Left ventricle myocardium inferior (tissue), 1 donor: ENCODE results near the gene ZNF740. TPM values are rescaled to one million over a fixed set of nuclear protein-coding genes. Genes with fewer than 3 reads are reported as not detected.
"Not testable (repeated sequence)": the region's sequence is repeated elsewhere in the genome, so short reads cannot be mapped to it uniquely, and the experiment has no call there.

Source experiments
- DNase-seq: peaks from one replicate; pipeline ENCODE4 v3.0.0-alpha.2; 2020
- H3K27ac ChIP-seq: fragments of 200-600 bp; replicated peaks from 2 replicates; pipeline ENCODE4 v1.8.0; 2021
- H3K27me3 ChIP-seq: fragments of 200-600 bp; 2 replicates; pipeline ENCODE4 v1.8.0; 2021; ENCODE audit warnings: low read depth
- H3K36me3 ChIP-seq: fragments of 200-600 bp; 2 replicates; pipeline ENCODE4 v1.8.0; 2021
- H3K4me1 ChIP-seq: fragments of 200-600 bp; 2 replicates; pipeline ENCODE4 v1.8.0; 2021
- H3K4me3 ChIP-seq: fragments of 200-600 bp; 2 replicates; pipeline ENCODE4 v1.8.0; 2021; ENCODE audit warnings: mild to moderate bottlenecking, moderate library complexity
- H3K9me3 ChIP-seq: fragments of 200-600 bp; replicated peaks from 2 replicates; pipeline ENCODE4 v1.8.0; 2021
- CTCF ChIP-seq: fragments of 200-600 bp; IDR thresholded peaks from 2 replicates; pipeline ENCODE4 v1.8.0; 2021; ENCODE audit warnings: antibody characterized with exemption, mild to moderate bottlenecking, borderline replicate concordance
- intact Hi-C: fragments of 100-400 bp; cut with micrococcal nuclease; formaldehyde crosslinking; loops from one replicate; pipeline ENCODE4 v1.11.0; 2022
- total RNA-seq: library from RNA; stranded (reverse); fragmentation: NEBNext Ultra II Directional; extraction: Animal tissue kit (Norgen Biotek cat#: 25700); gene quantifications from one replicate; pipeline ENCODE4 v1.2.1, GENCODE V29; 2021
- donor health status: DM: no; HTN: yes; CAD: no; lungs with severe emphysema.

The ZNF740 gene
- total RNA-seq, 1 donor from 2014 or later, result 26.5 TPM

DNA sequence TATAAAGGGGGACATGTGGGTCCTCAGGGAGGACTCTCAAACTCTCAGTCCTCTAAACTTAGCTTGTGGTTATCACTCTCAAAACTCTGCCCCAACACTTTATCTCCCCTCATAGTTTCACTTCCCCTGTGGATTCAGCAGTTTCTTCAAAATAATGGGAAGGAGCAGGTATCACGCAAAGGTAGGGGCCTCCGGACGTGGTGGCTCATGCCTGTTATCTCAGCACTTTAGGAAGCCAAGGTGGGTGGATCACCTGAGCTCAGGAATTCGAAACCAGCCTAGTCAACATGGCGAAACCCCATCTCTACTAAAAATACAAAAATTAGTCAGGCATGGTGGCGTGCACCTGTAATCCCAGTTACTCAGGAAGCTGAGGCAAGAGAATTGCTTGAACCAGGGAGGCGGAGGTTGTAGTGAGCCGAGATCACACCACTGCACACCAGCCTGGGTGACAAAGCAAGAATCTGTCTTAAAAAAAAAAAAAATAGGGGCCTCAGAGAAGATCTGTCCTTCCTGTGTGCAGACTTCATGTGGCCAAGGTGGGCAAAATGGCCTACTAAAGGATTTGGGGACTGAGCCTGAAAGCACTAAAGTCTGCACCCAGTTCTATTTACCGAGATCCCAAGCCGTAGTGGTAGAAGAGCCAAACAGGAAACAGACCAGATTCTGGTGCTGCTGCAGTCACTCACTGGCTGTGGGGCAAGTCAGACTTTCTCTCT, 20.1 kb downstream of the ZNF740 start:
- intact Hi-C loops, result no loop called here
- no peaks in the 10 kb centered on the region for H3K36me3 ChIP-seq
- DNase-seq, result no peak
- no peaks in the 10 kb centered on the region for H3K27me3 ChIP-seq
- TF ChIP-seq CTCF, result no peak
- peaks cover 12% of the 10 kb centered on the region for H3K4me1 ChIP-seq
- no peak overlapping the region for H3K27ac ChIP-seq
- H3K4me3 ChIP-seq, result no peak overlapping the region
- H3K9me3 ChIP-seq, result no peaks in the 10 kb centered on the region

DNA sequence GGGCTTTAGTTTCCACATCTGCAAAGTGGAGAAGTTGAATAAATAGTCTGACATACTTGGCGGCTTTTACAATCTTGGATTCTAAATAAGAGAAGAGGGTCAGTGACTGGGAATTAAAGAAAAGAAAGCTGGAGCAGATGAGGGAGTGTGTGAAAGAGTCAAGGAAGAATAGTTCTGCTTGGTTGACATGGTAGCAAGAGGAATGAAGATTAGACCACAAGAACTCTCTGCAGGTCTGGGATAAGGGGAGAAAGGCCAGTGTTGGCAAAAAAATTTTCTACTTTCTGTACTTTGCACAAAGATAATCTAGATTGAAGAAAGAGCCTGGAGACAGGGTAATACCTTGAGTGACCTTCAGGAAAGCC, 20.6 kb downstream of the ZNF740 start:
- no peak overlapping the region for H3K4me3 ChIP-seq
- intact Hi-C loops, result no loop called here
- no peak for TF ChIP-seq CTCF
- no peak overlapping the region for H3K27ac ChIP-seq
- H3K36me3 ChIP-seq, result no peaks in the 10 kb centered on the region
- DNase-seq, result no peak
- H3K4me1 ChIP-seq, result peaks cover 12% of the 10 kb centered on the region
- no peaks in the 10 kb centered on the region for H3K27me3 ChIP-seq
- no peaks in the 10 kb centered on the region for H3K9me3 ChIP-seq

DNA sequence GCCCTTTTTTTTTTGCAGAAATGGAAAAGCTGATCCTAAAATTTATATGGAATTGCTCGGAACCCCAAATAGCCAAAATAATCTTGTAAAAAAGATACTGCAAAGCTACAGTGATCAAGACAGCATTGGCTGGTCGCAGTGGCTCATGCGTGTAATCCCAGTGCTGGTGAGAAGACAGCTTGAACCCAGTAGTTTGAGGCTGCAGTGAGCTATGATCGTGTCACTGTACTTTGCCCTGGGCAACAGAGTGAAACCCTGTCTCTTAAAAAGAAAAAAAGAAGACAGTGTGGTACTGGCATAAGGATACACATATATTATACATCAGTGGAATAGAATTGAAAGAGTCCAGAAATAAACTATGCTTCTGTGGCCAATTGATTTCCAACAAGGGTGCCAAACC, 21.1 kb downstream of the ZNF740 start:
- Histone ChIP-seq H3K9me3 (no peaks in the 10 kb centered on the region), H3K4me1 (peaks cover 12% of the 10 kb centered on the region), H3K27me3 (no peaks in the 10 kb centered on the region), H3K36me3 (no peaks in the 10 kb centered on the region), H3K27ac (no peak overlapping the region), H3K4me3 (no peak overlapping the region)
- TF ChIP-seq CTCF, result no peak
- DNase-seq, result no peak
- intact Hi-C loops, result no loop called here

DNA sequence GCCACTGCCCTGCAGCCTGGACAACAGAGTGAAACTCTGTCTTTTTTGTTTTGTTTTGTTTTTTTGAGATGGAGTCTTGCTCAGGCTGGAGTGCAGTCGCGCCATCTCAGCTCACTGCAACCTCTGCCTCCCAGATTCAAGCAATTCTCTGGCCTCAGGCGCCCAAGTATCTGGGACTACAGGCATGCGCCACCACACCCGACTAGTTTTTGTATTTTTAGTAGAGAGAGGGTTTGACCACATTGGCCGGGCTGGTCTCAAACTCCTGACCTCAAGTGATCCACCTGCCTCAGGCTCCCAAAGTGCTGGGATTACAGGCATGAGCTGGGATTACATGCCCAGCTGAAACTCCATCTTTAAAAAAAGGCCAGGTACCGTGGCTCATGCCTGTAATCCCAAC, 21.8 kb downstream of the ZNF740 start:
- H3K4me3 ChIP-seq, H3K4me1 ChIP-seq, H3K36me3 ChIP-seq, intact Hi-C loops, H3K27me3 ChIP-seq, DNase-seq, H3K27ac ChIP-seq, H3K9me3 ChIP-seq: not testable (repeated sequence)

GRCh38 chr12:53204351-53204750, 23.8 kb downstream of the ZNF740 start:
- Histone ChIP-seq H3K4me1 (peaks cover 15% of the 10 kb centered on the region), H3K9me3 (no peaks in the 10 kb centered on the region), H3K36me3 (no peaks in the 10 kb centered on the region), H3K4me3 (no peak overlapping the region), H3K27ac (no peak overlapping the region), H3K27me3 (no peaks in the 10 kb centered on the region)
- no peak for TF ChIP-seq CTCF
- intact Hi-C loops, result no loop called here
- DNase-seq, result no peak

DNA sequence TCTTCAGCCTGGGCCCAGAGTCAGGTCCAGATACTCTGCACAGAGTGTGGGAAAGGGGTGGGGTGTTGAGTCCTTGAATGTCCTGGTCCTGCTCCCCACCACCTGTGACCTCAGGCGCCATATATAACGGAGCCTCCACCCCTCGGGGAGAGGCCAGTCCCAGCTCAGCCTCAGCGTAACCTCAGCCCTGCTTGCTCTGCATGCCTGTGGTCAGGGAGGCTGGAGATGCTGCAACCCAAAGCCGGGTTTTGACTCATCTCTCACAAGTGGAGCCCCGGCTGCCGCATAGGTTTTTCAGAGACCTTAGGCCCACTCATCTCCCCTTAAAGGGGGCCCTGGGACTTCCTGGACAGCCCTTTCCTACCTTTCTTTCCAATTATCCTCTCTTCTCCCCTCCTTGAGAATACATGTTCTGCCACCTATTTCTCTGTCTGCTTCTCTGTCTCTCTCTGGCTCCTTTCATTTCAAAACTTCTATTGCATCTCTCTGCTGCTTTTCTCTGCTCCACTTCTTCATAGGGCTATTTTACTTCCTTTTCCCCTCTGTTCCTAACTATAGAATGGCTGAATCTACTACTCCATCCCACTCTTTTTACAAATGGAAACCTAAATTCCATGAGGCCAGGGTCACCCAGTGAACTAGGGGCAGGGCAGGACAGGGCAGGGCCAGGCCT, 25.4 kb downstream of the ZNF740 start:
- no peak for DNase-seq
- no peak for TF ChIP-seq CTCF
- Histone ChIP-seq H3K27ac (no peak overlapping the region), H3K4me3 (no peak overlapping the region), H3K4me1 (peaks cover 16% of the 10 kb centered on the region), H3K27me3 (no peaks in the 10 kb centered on the region), H3K36me3 (peaks cover 12% of the 10 kb centered on the region), H3K9me3 (no peaks in the 10 kb centered on the region)
- intact Hi-C loops, result no loop called here
